OCI-LY3 (cell line): ENCODE data around the gene SLC12A8.

ENCODE experiments used
- H2AFZ ChIP-seq: fragments of 200-600, 300-600 bp; shearing (Covaris generic); 2 replicates; pipeline ENCODE4 v1.6.0; 2014; ENCODE audit warnings: antibody characterized with exemption, low read depth, low read length
- H3K27ac ChIP-seq: fragments of 200-600, 300-600 bp; sonication (generic); 2 replicates; pipeline ENCODE4 v1.5.1; 2014; ENCODE audit warnings: mild to moderate bottlenecking, low read length, moderate library complexity, mixed read lengths
- H3K27me3 ChIP-seq: fragments of 200-600, 300-600 bp; sonication (generic); 2 replicates; pipeline ENCODE4 v1.6.1; 2014; ENCODE audit warnings: low read depth, low read length, mixed read lengths
- H3K36me3 ChIP-seq: fragments of 200-600, 300-600 bp; sonication (generic); replicated peaks from 2 replicates; pipeline ENCODE3; 2014; ENCODE audit warnings: low read depth, low read length, mixed read lengths
- H3K4me1 ChIP-seq: fragments of 300-600, 200-600 bp; sonication (generic); 2 replicates; pipeline ENCODE4 v1.6.1; 2014; ENCODE audit warnings: low read length, mixed read lengths
- H3K4me2 ChIP-seq: fragments of 200-600, 300-600 bp; sonication (generic); 2 replicates; pipeline ENCODE4 v1.6.1; 2014; ENCODE audit warnings: low read length, mixed read lengths
- H3K4me3 ChIP-seq: fragments of 300-600, 200-600 bp; sonication (generic); 2 replicates; pipeline ENCODE4 v1.5.1; 2014; ENCODE audit warnings: antibody characterized with exemption, mild to moderate bottlenecking, low read length, moderate library complexity
- H3K79me2 ChIP-seq: fragments of 300-600, 200-600 bp; shearing (Covaris generic); 2 replicates; pipeline ENCODE4 v1.6.1; 2014; ENCODE audit warnings: mild to moderate bottlenecking, low read length, mixed read lengths
- H3K9ac ChIP-seq: fragments of 300-600, 200-600 bp; shearing (Covaris generic); 2 replicates; pipeline ENCODE4 v1.6.0; 2014; ENCODE audit warnings: mild to moderate bottlenecking, low read length, moderate library complexity
- H3K9me3 ChIP-seq: fragments of 200-600, 300-600 bp; shearing (Covaris generic); 2 replicates; pipeline ENCODE4 v1.6.1; 2014; ENCODE audit warnings: low read length, mixed read lengths; ENCODE audit not compliant: insufficient read depth
- H4K20me1 ChIP-seq: fragments of 200-600, 300-600 bp; sonication (generic); 2 replicates; pipeline ENCODE4 v1.6.1; 2016; ENCODE audit warnings: low read length, mixed read lengths; ENCODE audit not compliant: insufficient read depth
- EZH2phosphoT487 ChIP-seq: fragments of 200-600 bp; shearing (Covaris generic); IDR thresholded peaks from 2 replicates; pipeline ENCODE4 v1.6.1; 2018; ENCODE audit warnings: antibody characterized with exemption, mixed run types, low read depth
- TF ChIP-seq, protein P1 (sequence below): fragments of 200-600, 300-600 bp; sonication (generic); IDR thresholded peaks from 2 replicates; pipeline ENCODE4 v1.5.1; 2014; ENCODE audit warnings: antibody characterized with exemption, low read length, low read depth

Gene SLC12A8

DNA sequence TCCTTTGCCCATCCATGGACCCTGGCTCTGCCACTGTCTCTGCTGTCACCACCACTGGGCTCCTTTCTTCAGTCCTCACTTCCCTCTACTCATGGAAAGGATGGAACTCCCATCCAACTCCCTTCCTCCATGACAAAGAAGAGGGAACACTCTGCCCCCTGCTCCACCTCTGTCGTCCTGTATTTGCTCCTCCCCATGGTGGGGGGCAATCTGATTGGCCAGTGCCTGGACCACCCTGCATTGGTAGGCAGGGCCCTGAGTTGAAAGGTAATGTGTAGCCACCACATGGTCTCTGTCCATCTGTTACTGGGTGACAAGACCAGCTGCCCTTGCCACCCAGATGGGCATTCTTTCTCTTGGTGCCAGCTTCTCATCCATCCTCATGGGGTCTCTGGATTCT lies 136.1 kb downstream of the SLC12A8 start:
- Histone ChIP-seq H4K20me1 (no peaks in the 10 kb centered on the region), H3K79me2 (no peaks in the 10 kb centered on the region), H3K9me3 (no peaks in the 10 kb centered on the region), H3K4me2 (no peak overlapping the region), H3K9ac (no peak overlapping the region), H3K4me1 (0 out of 2 replicates have a peak, but pooled peaks cover 4% of the 10 kb centered on the region), H3K36me3 (no peaks in the 10 kb centered on the region), H2AFZ (no peak overlapping the region), H3K27ac (no peak overlapping the region), H3K27me3 (peaks cover 14% of the 10 kb centered on the region), H3K4me3 (no peak overlapping the region)
- TF ChIP-seq, protein P1, sequence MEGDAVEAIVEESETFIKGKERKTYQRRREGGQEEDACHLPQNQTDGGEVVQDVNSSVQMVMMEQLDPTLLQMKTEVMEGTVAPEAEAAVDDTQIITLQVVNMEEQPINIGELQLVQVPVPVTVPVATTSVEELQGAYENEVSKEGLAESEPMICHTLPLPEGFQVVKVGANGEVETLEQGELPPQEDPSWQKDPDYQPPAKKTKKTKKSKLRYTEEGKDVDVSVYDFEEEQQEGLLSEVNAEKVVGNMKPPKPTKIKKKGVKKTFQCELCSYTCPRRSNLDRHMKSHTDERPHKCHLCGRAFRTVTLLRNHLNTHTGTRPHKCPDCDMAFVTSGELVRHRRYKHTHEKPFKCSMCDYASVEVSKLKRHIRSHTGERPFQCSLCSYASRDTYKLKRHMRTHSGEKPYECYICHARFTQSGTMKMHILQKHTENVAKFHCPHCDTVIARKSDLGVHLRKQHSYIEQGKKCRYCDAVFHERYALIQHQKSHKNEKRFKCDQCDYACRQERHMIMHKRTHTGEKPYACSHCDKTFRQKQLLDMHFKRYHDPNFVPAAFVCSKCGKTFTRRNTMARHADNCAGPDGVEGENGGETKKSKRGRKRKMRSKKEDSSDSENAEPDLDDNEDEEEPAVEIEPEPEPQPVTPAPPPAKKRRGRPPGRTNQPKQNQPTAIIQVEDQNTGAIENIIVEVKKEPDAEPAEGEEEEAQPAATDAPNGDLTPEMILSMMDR, result no peak
- TF ChIP-seq EZH2phosphoT487, result no peak

DNA sequence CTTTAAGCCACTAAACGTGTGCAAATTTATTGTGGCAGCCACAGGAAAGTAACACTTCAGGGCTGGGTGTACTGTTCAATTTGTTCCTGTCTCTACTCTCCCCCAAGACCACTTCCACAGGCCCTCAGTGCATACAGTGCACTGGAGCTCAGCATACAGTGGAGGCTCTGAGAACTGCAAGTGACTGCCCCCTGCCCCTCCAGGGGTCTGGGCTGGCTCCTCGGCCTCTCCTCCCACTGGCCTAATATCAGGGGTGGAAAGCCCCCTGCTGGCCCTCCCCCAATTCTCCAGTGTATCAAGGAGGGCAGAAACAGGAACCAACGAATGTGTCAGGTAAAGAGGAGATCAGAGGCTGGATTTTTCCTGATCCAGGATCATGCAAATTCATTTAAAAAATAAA lies 136.8 kb downstream of the SLC12A8 start:
- H3K79me2 ChIP-seq, result no peaks in the 10 kb centered on the region
- TF ChIP-seq, protein P1, result no peak
- no peak for TF ChIP-seq EZH2phosphoT487
- no peak overlapping the region for H3K27ac ChIP-seq
- no peaks in the 10 kb centered on the region for H3K9me3 ChIP-seq
- no peaks in the 10 kb centered on the region for H3K36me3 ChIP-seq
- H3K4me3 ChIP-seq, result no peak overlapping the region
- H4K20me1 ChIP-seq, result no peaks in the 10 kb centered on the region
- H3K27me3 ChIP-seq, result peaks cover 6% of the 10 kb centered on the region
- 0 out of 2 replicates have a peak, but pooled peaks cover 4% of the 10 kb centered on the region for H3K4me1 ChIP-seq
- no peak overlapping the region for H3K9ac ChIP-seq
- H3K4me2 ChIP-seq, result no peak overlapping the region
- H2AFZ ChIP-seq, result no peak overlapping the region

DNA sequence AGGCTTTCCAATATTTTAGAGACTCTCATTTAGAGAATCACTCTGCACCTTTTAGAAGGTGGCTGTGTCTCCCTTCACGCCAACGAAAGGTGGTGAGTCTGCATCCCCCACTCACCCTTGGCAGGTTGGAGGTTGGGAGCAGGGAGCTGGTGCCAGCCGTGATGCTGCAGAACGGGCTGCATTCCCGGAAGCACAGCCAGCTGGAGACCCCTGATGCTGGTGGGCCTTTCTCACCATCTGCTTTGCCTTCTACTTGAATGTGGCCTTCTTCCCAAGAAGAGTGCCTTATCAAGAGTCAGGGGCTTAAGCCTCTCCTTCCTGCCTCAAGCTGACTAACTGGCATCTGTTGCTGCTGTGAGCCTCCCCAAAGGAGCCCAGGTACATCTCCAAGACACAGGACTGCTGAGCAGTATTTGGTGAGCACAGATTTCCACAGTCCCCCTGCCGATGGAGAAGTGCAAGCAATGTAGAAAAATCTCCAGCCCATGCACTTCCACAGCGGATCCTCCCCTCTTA lies 139.1 kb downstream of the SLC12A8 start:
- H3K4me2 ChIP-seq, result no peak overlapping the region
- H3K36me3 ChIP-seq, result no peaks in the 10 kb centered on the region
- H3K4me1 ChIP-seq, result peaks cover 11% of the 10 kb centered on the region; the same call in 1 of the 2 replicates
- no peak overlapping the region for H3K27ac ChIP-seq
- no peaks in the 10 kb centered on the region for H3K9me3 ChIP-seq
- no peaks in the 10 kb centered on the region for H4K20me1 ChIP-seq
- no peak overlapping the region for H3K9ac ChIP-seq
- H3K4me3 ChIP-seq, result no peak overlapping the region
- peaks cover 9% of the 10 kb centered on the region; the same call in 1 of the 2 replicates for H3K27me3 ChIP-seq
- TF ChIP-seq, protein P1, result no peak
- no peak for TF ChIP-seq EZH2phosphoT487
- H3K79me2 ChIP-seq, result no peaks in the 10 kb centered on the region
- no peak overlapping the region for H2AFZ ChIP-seq

DNA sequence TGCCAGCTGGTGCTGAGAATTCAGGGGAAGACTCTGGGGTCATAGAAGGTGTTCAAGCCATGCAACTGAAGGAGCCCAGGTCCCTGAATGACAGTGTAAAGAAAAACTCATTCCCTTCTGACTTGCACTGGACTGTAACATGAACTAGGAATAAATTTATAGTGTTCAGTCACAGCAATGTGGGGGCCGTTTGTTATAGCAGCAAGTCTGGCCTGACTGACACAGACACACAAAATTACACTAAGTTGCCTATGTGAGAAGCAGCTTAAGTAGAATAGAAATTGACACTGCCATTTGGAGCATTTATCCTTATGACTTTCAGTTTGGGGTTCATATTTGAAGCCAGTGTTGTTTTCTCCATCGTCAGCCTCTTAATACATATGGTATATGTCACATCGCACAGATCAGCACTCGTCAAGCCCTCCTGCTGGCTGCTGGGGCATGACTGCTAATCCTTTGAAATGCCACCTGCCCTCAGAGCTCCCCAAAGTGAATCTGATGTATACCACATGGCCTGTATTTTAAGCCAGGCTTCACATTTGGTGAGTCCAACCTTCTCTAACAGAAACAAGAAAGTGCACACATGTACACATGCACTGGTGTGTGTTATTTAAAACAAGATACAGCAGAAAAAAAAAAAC lies 139.7 kb downstream of the SLC12A8 start:
- H3K4me3 ChIP-seq, result no peak overlapping the region
- H3K36me3 ChIP-seq, result no peaks in the 10 kb centered on the region
- TF ChIP-seq, protein P1, result no peak
- H3K27me3 ChIP-seq, result peaks cover 9% of the 10 kb centered on the region; the same call in 1 of the 2 replicates
- H3K4me1 ChIP-seq, result peaks cover 6% of the 10 kb centered on the region; the same call in 1 of the 2 replicates
- H3K27ac ChIP-seq, result no peak overlapping the region
- H3K4me2 ChIP-seq, result no peak overlapping the region
- H3K9me3 ChIP-seq, result no peaks in the 10 kb centered on the region
- no peaks in the 10 kb centered on the region for H4K20me1 ChIP-seq
- H3K9ac ChIP-seq, result no peak overlapping the region
- H3K79me2 ChIP-seq, result no peaks in the 10 kb centered on the region
- no peak overlapping the region for H2AFZ ChIP-seq
